Skeletal muscle tissue (tissue), 4 donors: ENCODE data around the gene SVIL. TPM values are rescaled to one million over a fixed set of nuclear protein-coding genes. Genes with fewer than 3 reads are reported as not detected.
A peak's percentile ranks its signal among the peaks of the same experiment; 100 is the strongest.
"Not testable (repeated sequence)": the region's sequence is repeated elsewhere in the genome, so short reads cannot be mapped to it uniquely, and the experiment has no call there.

ENCODE experiments used
- H3K27ac ChIP-seq: one replicate; pipeline ENCODE4 v1.7.0; 2013; ENCODE audit warnings: mild to moderate bottlenecking, low read depth, low read length, inconsistent platforms
- H3K27me3 ChIP-seq, 3 donors: one replicate each; pipeline ENCODE4 v1.7.0; 2013; ENCODE audit warnings: low read length in 3 of 3; ENCODE audit not compliant: control insufficient read depth in 3 of 3, insufficient read depth in 3 of 3
- H3K36me3 ChIP-seq, 3 donors: one replicate each; pipeline ENCODE4 v1.7.0; 2013; ENCODE audit warnings: low read length in 3 of 3; ENCODE audit not compliant: control insufficient read depth in 3 of 3, insufficient read depth in 3 of 3
- H3K4me1 ChIP-seq, 3 donors: one replicate each; pipeline ENCODE4 v1.7.0; 2013; ENCODE audit warnings: low read length in 3 of 3, mild to moderate bottlenecking in 3 of 3; ENCODE audit not compliant: control insufficient read depth in 3 of 3, insufficient read depth in 3 of 3
- H3K4me3 ChIP-seq, 3 donors: one replicate each; pipeline ENCODE4 v1.7.0; 2013; ENCODE audit warnings: low read length in 3 of 3
- H3K9ac ChIP-seq, 3 donors: one replicate each; pipeline ENCODE4 v1.7.0; 2013; ENCODE audit warnings: low read length in 3 of 3, mild to moderate bottlenecking in 3 of 3, moderate library complexity in 2 of 3, low read depth in 1 of 3
- H3K9me3 ChIP-seq, 3 donors: one replicate each; pipeline ENCODE4 v1.7.0; 2013; ENCODE audit warnings: low read length in 3 of 3; ENCODE audit not compliant: control insufficient read depth in 3 of 3
- total RNA-seq: library from RNA; depleted of rRNA; stranded (reverse); fragments of >200 nt; gene quantifications from one replicate; pipeline ENCODE4 v1.2.3, GENCODE V29; 2014
- donor health status: Osteomylitis.

SVIL gene
- total RNA-seq, 1 donor from 2014 or later: 153 TPM

DNA sequence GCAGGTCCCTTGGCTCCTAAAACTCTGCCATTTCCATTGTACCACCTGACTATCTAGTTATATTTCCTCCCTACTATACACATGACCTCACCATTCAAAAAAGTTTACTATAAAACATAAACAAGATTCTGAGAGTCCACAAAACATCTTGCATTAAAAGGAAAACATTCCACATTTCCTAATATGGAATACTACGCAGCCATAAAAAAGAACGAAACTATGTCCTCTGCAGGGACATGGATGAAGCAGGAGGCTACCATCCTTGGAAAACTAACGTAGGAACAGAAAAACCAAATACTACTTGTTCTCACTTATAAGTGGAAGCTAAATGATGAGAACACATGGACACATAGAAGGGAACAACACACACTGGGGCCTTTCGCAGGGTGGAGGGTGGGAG is 48.3 kb downstream of the SVIL start:
- no peaks in the 10 kb centered on the region for H3K27me3 ChIP-seq
- peaks cover 0 to 3% (median 2%) of the 10 kb centered on the region in 3 donors for H3K36me3 ChIP-seq
- peak overlapping the region; percentile 51 to 52 (median 51) for H3K4me3 ChIP-seq
- peaks cover 68 to 84% (median 80%) of the 10 kb centered on the region in 3 donors for H3K4me1 ChIP-seq
- H3K9ac ChIP-seq: peak overlapping the region in 2 of 3 donors; percentile 36 to 68
- H3K27ac ChIP-seq: peak overlapping the region; percentile 90
- no peaks in the 10 kb centered on the region for H3K9me3 ChIP-seq

- Histone ChIP-seq H3K4me3 (peak overlapping the region; percentile 35 to 51 (median 38)), H3K36me3 (peaks cover 0 to 3% (median 2%) of the 10 kb centered on the region in 3 donors), H3K27ac (peak overlapping the region; percentile 90), H3K27me3 (no peaks in the 10 kb centered on the region), H3K9me3 (no peaks in the 10 kb centered on the region), H3K9ac (peak overlapping the region; percentile 57 to 68 (median 64)), H3K4me1 (peaks cover 61 to 83% (median 75%) of the 10 kb centered on the region in 3 donors)
Observed at GRCh38 chr10:29585488-29585976, 49.2 kb downstream of the SVIL start.

GRCh38 chr10:29584436-29584835 is 50.3 kb downstream of the SVIL start:
- Histone ChIP-seq H3K4me3 (peak overlapping the region in 1 of 3 donors; percentile 43), H3K27me3 (no peaks in the 10 kb centered on the region), H3K36me3 (peaks cover 4 to 6% (median 5%) of the 10 kb centered on the region in 3 donors), H3K4me1 (peaks cover 50 to 84% (median 78%) of the 10 kb centered on the region in 3 donors), H3K9me3 (no peaks in the 10 kb centered on the region), H3K9ac (peak overlapping the region in 2 of 3 donors; percentile 38 to 68), H3K27ac (peak overlapping the region; percentile 90)

DNA sequence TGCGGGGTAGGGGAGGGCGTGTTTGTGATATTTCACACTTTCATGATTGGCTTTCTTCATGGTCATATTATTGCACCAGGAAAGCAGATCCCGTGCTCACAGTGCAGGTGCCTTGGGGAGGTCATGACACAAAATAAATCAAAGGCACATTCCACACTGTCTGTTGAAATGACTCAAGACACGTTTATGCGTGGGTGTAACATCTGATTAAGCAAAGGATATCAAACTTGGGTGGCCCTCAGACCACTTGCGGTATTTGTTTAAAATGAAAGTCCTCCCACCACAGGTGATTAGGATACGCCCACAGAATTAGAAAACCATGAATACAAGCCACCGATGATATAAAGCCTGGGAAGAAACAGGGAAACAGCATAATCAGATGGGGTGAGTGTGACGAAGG is 51.1 kb downstream of the SVIL start:
- peak overlapping the region; percentile 90 for H3K27ac ChIP-seq
- H3K27me3 ChIP-seq: no peaks in the 10 kb centered on the region
- no peak overlapping the region for H3K4me3 ChIP-seq
- peaks cover 43 to 83% (median 73%) of the 10 kb centered on the region in 3 donors for H3K4me1 ChIP-seq
- H3K9ac ChIP-seq: peak overlapping the region in 2 of 3 donors; percentile 3 to 68
- no peaks in the 10 kb centered on the region for H3K9me3 ChIP-seq
- H3K36me3 ChIP-seq: peaks cover 6 to 8% (median 6%) of the 10 kb centered on the region in 3 donors

DNA sequence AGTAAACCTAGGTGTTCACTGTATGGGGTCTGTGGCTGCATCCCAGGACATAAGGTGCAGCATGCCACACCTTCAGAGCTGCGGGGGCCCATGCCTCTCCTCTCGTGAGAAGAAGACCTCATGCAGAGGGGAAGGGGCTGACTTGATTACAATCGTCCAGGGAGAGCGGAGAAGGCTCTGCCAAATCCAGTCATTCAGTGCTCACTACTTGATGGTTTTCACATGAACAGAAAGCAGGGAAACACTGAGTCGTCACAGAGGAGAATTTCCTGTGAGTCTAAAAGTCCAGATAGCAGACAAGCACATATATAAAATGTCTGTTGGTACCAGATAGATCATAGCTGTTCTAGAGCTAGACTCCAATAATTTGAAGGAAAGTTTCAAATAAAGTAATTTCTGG is 52.0 kb downstream of the SVIL start:
- not testable (repeated sequence) for H3K9me3 ChIP-seq, H3K4me3 ChIP-seq, H3K36me3 ChIP-seq, H3K27me3 ChIP-seq, H3K9ac ChIP-seq
- H3K4me1 ChIP-seq: peaks cover 46 to 81% (median 72%) of the 10 kb centered on the region in 3 donors
- peak overlapping the region; percentile 47 for H3K27ac ChIP-seq

- H3K4me3 ChIP-seq: no peak overlapping the region
- no peaks in the 10 kb centered on the region for H3K9me3 ChIP-seq
- no peaks in the 10 kb centered on the region for H3K27me3 ChIP-seq
- peak overlapping the region in 1 of 3 donors; percentile 55 for H3K9ac ChIP-seq
- H3K4me1 ChIP-seq: peaks cover 31 to 78% (median 53%) of the 10 kb centered on the region in 3 donors
- H3K36me3 ChIP-seq: peaks cover 4 to 6% (median 4%) of the 10 kb centered on the region in 3 donors
- H3K27ac ChIP-seq: peak overlapping the region; percentile 23
Observed at GRCh38 chr10:29579455-29579970, 55.3 kb downstream of the SVIL start.

GRCh38 chr10:29578457-29578856 is 56.3 kb downstream of the SVIL start:
- H3K9me3 ChIP-seq: no peaks in the 10 kb centered on the region
- no peaks in the 10 kb centered on the region for H3K27me3 ChIP-seq
- H3K4me3 ChIP-seq: no peak overlapping the region
- no peak overlapping the region for H3K27ac ChIP-seq
- H3K9ac ChIP-seq: no peak overlapping the region
- H3K4me1 ChIP-seq: peaks cover 21 to 67% (median 45%) of the 10 kb centered on the region in 3 donors
- H3K36me3 ChIP-seq: peaks cover 4 to 8% (median 6%) of the 10 kb centered on the region in 3 donors

GRCh38 chr10:29576681-29577080 is 58.1 kb downstream of the SVIL start:
- H3K27me3 ChIP-seq: no peaks in the 10 kb centered on the region
- H3K4me3 ChIP-seq: no peak overlapping the region
- H3K4me1 ChIP-seq: peaks cover 19 to 59% (median 36%) of the 10 kb centered on the region in 3 donors
- H3K27ac ChIP-seq: no peak overlapping the region
- H3K9me3 ChIP-seq: no peaks in the 10 kb centered on the region
- H3K36me3 ChIP-seq: peaks cover 4 to 8% (median 6%) of the 10 kb centered on the region in 3 donors
- no peak overlapping the region for H3K9ac ChIP-seq

DNA sequence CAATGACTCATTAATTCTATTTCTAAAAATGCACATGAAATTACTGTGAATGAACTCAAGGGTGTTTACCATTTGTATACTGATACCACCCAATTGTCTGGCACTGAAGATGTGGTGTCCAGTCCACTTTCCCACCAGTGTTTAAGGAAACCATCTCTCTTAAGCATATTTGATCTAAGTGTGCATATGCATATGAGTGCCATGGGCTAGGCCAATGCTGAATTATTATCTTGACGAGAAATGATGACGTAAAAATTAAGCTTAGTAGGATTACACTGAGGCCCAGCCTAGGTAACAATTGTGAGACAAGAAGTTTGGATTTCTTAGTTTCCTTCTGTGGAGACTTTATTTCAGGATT is 59.7 kb downstream of the SVIL start:
- H3K4me1 ChIP-seq: peaks cover 29 to 58% (median 39%) of the 10 kb centered on the region in 3 donors
- H3K27ac ChIP-seq: peak overlapping the region; percentile 24

GRCh38 chr10:29574212-29575097 is 60.3 kb downstream of the SVIL start:
- not testable (repeated sequence) for H3K27me3 ChIP-seq, H3K9me3 ChIP-seq, H3K9ac ChIP-seq, H3K4me3 ChIP-seq, H3K36me3 ChIP-seq
- peaks cover 29 to 52% (median 32%) of the 10 kb centered on the region in 3 donors for H3K4me1 ChIP-seq
- H3K27ac ChIP-seq: peak overlapping the region; percentile 24

More for the DNA sequence above, 59.7 kb downstream of the SVIL start:
- peaks cover 4 to 8% (median 6%) of the 10 kb centered on the region in 3 donors for H3K36me3 ChIP-seq
- H3K9ac ChIP-seq: no peak overlapping the region
- H3K27me3 ChIP-seq: no peaks in the 10 kb centered on the region
- H3K4me3 ChIP-seq: no peak overlapping the region
- H3K9me3 ChIP-seq: no peaks in the 10 kb centered on the region
